CD4-positive, CD25-positive, alpha-beta regulatory T cell (primary cell): ENCODE data around the gene PTPRE. TPM values are rescaled to one million over a fixed set of nuclear protein-coding genes. Genes with fewer than 3 reads are reported as not detected.
A peak's percentile ranks its signal among the peaks of the same experiment; 100 is the strongest.

Experiments used
- ATAC-seq, 2 donors: fragments of 150-1000 bp; cut with Tn5 transposase; one replicate each; pipeline ENCODE4 v1.10.0; 2021; ENCODE audit warnings: low read depth in 2 of 2, moderate number of reproducible peaks in 2 of 2, moderate library complexity in 1 of 2
- DNase-seq, 3 donors: peaks; one replicate each; pipeline versions ENCODE4 v3.0.0 to v3.0.0-alpha.2; 2012 to 2022; ENCODE audit warnings: mixed read lengths in 1 of 3
- H3K27ac ChIP-seq: one replicate; pipeline ENCODE4 v1.7.0; 2013; ENCODE audit warnings: mild to moderate bottlenecking, low read length; ENCODE audit not compliant: insufficient read depth, poor library complexity, severe bottlenecking
- H3K27me3 ChIP-seq: one replicate; pipeline ENCODE4 v1.7.0; 2013; ENCODE audit warnings: low read length; ENCODE audit not compliant: control insufficient read depth, insufficient read depth
- H3K36me3 ChIP-seq: one replicate; pipeline ENCODE4 v1.7.0; 2013; ENCODE audit warnings: mild to moderate bottlenecking, low read length, moderate library complexity; ENCODE audit not compliant: control insufficient read depth, insufficient read depth
- H3K4me1 ChIP-seq: 2 replicates; pipeline ENCODE4 v1.7.0; 2013; ENCODE audit warnings: mild to moderate bottlenecking, low read length; ENCODE audit not compliant: insufficient read depth, control insufficient read depth, poor library complexity, severe bottlenecking
- H3K4me3 ChIP-seq: one replicate; pipeline ENCODE4 v1.7.0; 2013; ENCODE audit warnings: low read depth, mild to moderate bottlenecking, low read length, moderate library complexity
- H3K9me3 ChIP-seq, 2 experiments: 1 replicate in 1 of 2; 2 replicates in 1 of 2; pipeline ENCODE4 v1.7.0; 2013; ENCODE audit warnings: low read length in 2 of 2, mild to moderate bottlenecking in 1 of 2, moderate library complexity in 1 of 2; ENCODE audit not compliant: control insufficient read depth in 2 of 2
- H3K27ac Mint-ChIP-seq, 3 donors: one replicate each; pipeline ENCODE4 v1.8.0; 2020 to 2022; ENCODE audit warnings: mild to moderate bottlenecking in 3 of 3, mixed read lengths in 3 of 3, moderate library complexity in 2 of 3
- H3K27me3 Mint-ChIP-seq: one replicate; pipeline ENCODE4 v1.8.0; 2022; ENCODE audit warnings: mild to moderate bottlenecking, mixed read lengths
- H3K36me3 Mint-ChIP-seq: one replicate; pipeline ENCODE4 v1.8.0; 2020; ENCODE audit warnings: mixed read lengths
- H3K4me1 Mint-ChIP-seq, 4 donors: one replicate each; pipeline ENCODE4 v1.8.0; 2020 to 2022; ENCODE audit warnings: mixed read lengths in 4 of 4, mild to moderate bottlenecking in 1 of 4
- H3K4me3 Mint-ChIP-seq, 4 donors: one replicate each; pipeline ENCODE4 v1.8.0; 2020 to 2022; ENCODE audit warnings: mild to moderate bottlenecking in 4 of 4, mixed read lengths in 4 of 4, moderate library complexity in 3 of 4
- H3K9me3 Mint-ChIP-seq, 7 donors: one replicate each; pipeline ENCODE4 v1.8.0; 2020 to 2022; ENCODE audit warnings: mixed read lengths in 7 of 7, mild to moderate bottlenecking in 3 of 7, moderate library complexity in 2 of 7
- polyA plus RNA-seq, 4 donors: library from polyadenylated mRNA; unstranded; fragments of 300-500 nt; fragmentation: Illumina TruSeq; gene quantifications; one replicate each; pipeline ENCODE4 v1.2.3, GENCODE V29; 2021
- total RNA-seq: library from RNA; stranded (reverse); gene quantifications from one replicate; pipeline ENCODE4 v1.2.3, GENCODE V29; 2022

The PTPRE gene
- total and polyA plus RNA-seq, 5 donors from 2014 or later, result 10.0 to 63.9 (median 13.7) TPM

DNA sequence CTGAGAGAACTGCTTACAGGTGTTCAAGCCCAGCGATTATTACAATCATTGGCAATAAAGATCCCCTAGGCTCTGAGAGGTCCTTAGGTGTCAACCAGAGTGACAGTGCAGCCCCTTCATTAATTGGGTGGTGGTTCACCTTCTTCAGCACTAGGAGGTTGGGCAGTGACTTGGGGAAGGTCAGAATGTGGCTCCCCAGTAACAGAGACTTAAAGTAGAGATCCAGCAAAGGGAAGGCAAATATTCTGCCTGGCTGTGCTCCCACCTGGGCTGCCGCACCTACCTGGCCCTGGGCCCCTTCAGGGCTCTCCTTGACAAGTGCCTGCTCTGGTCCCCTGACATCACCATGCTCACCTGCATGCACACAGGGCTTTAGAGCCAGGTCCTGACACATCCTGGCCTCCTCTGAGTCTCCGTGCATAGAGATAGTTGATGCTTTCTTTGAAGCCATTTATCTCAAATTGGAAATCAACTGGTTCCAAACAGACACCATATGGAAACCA lies 16.0 kb upstream of the PTPRE start:
- Mint-ChIP-seq H3K9me3 (peaks cover 0 to 2% (median 0%) of the 10 kb centered on the region in 7 donors), H3K4me1 (no peaks in the 10 kb centered on the region), H3K27ac (no peak overlapping the region), H3K4me3 (no peak overlapping the region), H3K36me3 (no peaks in the 10 kb centered on the region), H3K27me3 (peaks cover 15% of the 10 kb centered on the region)
- H3K27me3 ChIP-seq, result no peaks in the 10 kb centered on the region
- no peak overlapping the region for H3K27ac ChIP-seq
- H3K4me1 ChIP-seq, result no peaks in the 10 kb centered on the region
- no peaks in the 10 kb centered on the region for H3K36me3 ChIP-seq
- no peak overlapping the region for H3K4me3 ChIP-seq
- no peaks in the 10 kb centered on the region for H3K9me3 ChIP-seq
- DNase-seq, result no peak
- no peak for ATAC-seq

DNA sequence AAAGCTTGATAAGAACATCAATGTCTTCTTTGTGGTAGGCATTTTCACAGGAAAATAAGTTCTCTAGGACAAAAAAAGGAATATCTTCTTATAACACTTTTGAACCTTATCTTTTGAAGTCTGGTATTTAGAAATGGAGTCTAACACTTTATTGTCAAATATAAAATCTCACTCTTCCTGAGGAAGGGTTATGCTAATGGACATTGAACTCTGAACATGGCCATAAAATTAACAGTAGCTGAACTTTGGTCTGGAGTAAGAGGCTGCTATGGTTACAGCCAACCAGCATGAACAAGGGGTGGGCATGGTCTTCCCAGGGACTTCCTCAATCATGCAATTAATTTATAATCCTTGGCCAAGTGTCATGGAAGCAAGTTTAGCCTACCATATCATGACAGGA lies 14.2 kb upstream of the PTPRE start, which contains the start of gene CLRN3:
TSS of gene CLRN3 (minus strand) at position 199 of the 400 bp plus-strand sequence. CDS start at position 42, 157 bp downstream.
- Histone ChIP-seq H3K27me3 (no peaks in the 10 kb centered on the region), H3K9me3 (no peaks in the 10 kb centered on the region), H3K27ac (no peak within 1 kb of the TSS), H3K4me3 (no peak within 1 kb of the TSS), H3K36me3 (no peaks in the 10 kb centered on the region), H3K4me1 (no peaks in the 10 kb centered on the region)
- Mint-ChIP-seq H3K4me1 (no peaks in the 10 kb centered on the region), H3K27me3 (peaks cover 15% of the 10 kb centered on the region), H3K9me3 (peaks cover 0 to 2% (median 0%) of the 10 kb centered on the region in 7 donors), H3K4me3 (no peak within 1 kb of the TSS), H3K36me3 (no peaks in the 10 kb centered on the region), H3K27ac (no peak within 1 kb of the TSS)
- no peak for DNase-seq
- ATAC-seq, result no peak

DNA sequence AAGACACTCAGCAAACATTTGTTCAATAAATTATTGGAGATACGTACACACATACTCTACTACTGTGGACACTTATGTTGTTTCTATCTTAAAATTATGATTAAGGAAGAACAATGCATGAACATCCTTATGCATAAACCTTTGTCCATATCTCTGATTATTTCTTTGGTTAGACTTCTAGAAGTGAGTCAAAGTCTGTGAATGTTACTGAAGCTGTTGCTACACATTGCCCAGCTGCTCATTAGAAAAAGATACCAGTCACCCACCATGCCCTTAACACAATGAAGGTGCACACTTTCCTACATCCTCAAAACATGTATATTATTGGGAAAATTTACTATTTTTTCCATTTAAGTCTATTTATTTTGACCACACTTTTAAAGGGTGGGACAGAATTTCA lies 12.8 kb upstream of the PTPRE start:
- no peak for ATAC-seq

DNA sequence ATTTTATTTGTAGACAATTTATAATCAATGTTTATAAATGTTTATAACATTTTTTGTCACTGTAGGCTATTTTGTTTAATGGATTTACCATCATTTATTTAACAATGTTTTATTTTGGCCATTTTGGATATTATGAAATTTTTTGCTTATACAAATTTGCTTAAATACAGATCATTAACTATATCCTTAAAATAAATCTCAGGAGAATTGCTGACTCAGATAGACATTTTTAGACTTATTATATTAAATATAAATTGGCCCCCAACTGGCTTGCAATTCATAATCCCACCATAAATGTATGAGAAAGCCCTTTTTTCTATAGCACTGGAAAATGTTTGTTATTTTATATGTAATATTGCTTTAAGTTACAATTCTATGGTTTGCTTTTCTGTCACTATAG lies 10.3 kb upstream of the PTPRE start:
- Histone ChIP-seq H3K36me3 (no peaks in the 10 kb centered on the region), H3K4me1 (no peaks in the 10 kb centered on the region), H3K27me3 (peaks cover 21% of the 10 kb centered on the region), H3K9me3 (no peaks in the 10 kb centered on the region), H3K4me3 (no peak overlapping the region), H3K27ac (no peak overlapping the region)
- Mint-ChIP-seq H3K4me1 (peaks cover 0 to 5% (median 0%) of the 10 kb centered on the region in 4 donors), H3K27me3 (peaks cover 42% of the 10 kb centered on the region), H3K9me3 (peaks cover 0 to 8% (median 2%) of the 10 kb centered on the region in 7 donors), H3K4me3 (no peak overlapping the region), H3K36me3 (no peaks in the 10 kb centered on the region), H3K27ac (no peak overlapping the region)
- DNase-seq, result no peak
- no peak for ATAC-seq

More for the DNA sequence above, 12.8 kb upstream of the PTPRE start:
- Mint-ChIP-seq H3K4me3 (no peak overlapping the region), H3K36me3 (no peaks in the 10 kb centered on the region), H3K27me3 (peaks cover 27% of the 10 kb centered on the region), H3K4me1 (peaks cover 0 to 5% (median 0%) of the 10 kb centered on the region in 4 donors), H3K27ac (no peak overlapping the region), H3K9me3 (peaks cover 0 to 8% (median 2%) of the 10 kb centered on the region in 7 donors)
- Histone ChIP-seq H3K9me3 (no peaks in the 10 kb centered on the region), H3K4me1 (no peaks in the 10 kb centered on the region), H3K36me3 (no peaks in the 10 kb centered on the region), H3K27me3 (peaks cover 10% of the 10 kb centered on the region), H3K4me3 (no peak overlapping the region), H3K27ac (no peak overlapping the region)
- DNase-seq, result no peak

DNA sequence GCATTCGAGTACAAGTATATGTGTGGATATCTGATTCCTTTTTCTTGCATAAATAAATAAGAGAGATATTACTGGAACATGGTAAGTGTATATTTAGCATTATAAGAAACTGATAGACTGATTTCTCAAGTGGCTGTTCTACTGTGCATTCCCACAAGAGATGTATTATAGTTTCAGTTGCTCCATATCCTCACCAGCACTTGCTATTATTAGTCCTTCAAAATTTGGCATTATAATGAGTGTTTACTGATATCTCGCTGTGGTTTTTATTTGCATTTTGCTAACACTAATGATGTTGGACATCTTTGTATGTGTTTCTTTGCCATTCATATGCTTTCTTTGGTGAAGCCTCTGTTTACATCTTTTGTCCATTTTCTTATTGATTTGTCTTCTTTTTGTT lies 9.7 kb upstream of the PTPRE start:
- Mint-ChIP-seq H3K36me3 (no peaks in the 10 kb centered on the region), H3K4me3 (no peak overlapping the region), H3K27me3 (peaks cover 42% of the 10 kb centered on the region), H3K9me3 (peaks cover 0 to 8% (median 2%) of the 10 kb centered on the region in 7 donors), H3K27ac (no peak overlapping the region), H3K4me1 (peaks cover 0 to 5% (median 0%) of the 10 kb centered on the region in 4 donors)
- Histone ChIP-seq H3K27ac (no peak overlapping the region), H3K9me3 (no peaks in the 10 kb centered on the region), H3K4me3 (no peak overlapping the region), H3K36me3 (no peaks in the 10 kb centered on the region), H3K4me1 (no peaks in the 10 kb centered on the region), H3K27me3 (peaks cover 21% of the 10 kb centered on the region)
- no peak for DNase-seq
- no peak for ATAC-seq

DNA sequence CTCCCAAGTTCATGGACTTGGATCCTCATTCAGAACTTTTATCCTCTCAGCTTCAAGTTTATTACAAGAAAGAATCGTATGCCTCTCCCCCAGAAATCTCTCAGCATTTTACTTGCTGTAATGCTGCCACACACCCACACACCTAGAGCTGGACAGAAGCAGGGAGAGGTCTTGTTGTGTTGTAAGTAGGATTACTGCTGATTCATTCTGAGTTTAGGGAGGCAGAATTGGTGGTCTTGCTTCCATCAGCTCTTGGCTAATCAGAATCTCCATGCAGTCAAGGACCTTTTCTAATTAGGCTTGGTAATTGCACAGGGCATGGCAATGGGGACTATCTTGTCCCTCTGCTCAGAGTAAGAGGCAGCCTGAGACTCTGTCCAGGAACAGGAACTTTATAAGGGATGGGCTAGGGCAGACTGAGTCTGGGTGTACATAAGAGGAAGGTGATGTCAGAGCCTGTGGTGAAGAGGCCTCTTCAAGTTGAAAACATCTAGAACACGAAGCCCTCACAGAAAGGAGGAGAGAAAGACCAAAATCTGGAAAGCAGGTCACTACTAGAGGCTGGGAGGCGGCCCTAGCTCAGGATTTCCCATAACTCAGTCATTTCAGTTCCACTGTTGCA lies 7.0 kb upstream of the PTPRE start:
- Histone ChIP-seq H3K36me3 (no peaks in the 10 kb centered on the region), H3K27ac (no peak overlapping the region), H3K27me3 (peaks cover 21% of the 10 kb centered on the region), H3K4me1 (no peaks in the 10 kb centered on the region), H3K9me3 (no peaks in the 10 kb centered on the region), H3K4me3 (no peak overlapping the region)
- no peak for ATAC-seq
- Mint-ChIP-seq H3K9me3 (peaks cover 0 to 8% (median 0%) of the 10 kb centered on the region in 7 donors), H3K27ac (no peak overlapping the region), H3K27me3 (peaks cover 53% of the 10 kb centered on the region), H3K36me3 (no peaks in the 10 kb centered on the region), H3K4me3 (no peak overlapping the region), H3K4me1 (peaks cover 0 to 5% (median 0%) of the 10 kb centered on the region in 4 donors)
- peak in 1 of 3 donors; percentile 15 for DNase-seq

DNA sequence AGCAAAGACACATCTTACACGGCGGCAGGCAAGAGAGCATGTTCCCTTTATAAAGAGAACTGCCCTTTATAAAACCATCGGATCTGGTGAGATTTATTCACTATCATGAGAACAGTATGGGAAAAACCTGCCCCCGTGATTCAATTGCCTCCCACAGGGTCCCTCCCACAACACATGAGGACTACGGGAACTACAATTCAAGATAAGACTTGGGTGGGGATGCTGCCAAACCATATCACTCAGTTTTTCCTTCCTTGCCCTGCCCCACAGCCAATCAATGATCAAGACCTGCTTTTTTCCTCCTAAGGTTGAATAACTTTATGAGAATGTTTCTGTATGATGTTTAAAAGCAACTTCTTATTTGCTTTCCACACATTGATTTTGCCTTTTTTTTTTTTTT lies 3.1 kb upstream of the PTPRE start:
- peaks cover 16% of the 10 kb centered on the region for H3K27me3 ChIP-seq
- H3K27me3 Mint-ChIP-seq, result peaks cover 56% of the 10 kb centered on the region
- ATAC-seq, result no peak
- H3K36me3 Mint-ChIP-seq, result no peaks in the 10 kb centered on the region
- H3K36me3 ChIP-seq, result no peaks in the 10 kb centered on the region
- no peak for DNase-seq
- H3K27ac Mint-ChIP-seq, result no peak overlapping the region
- H3K9me3 Mint-ChIP-seq, result peaks cover 0 to 4% (median 0%) of the 10 kb centered on the region in 7 donors
- H3K4me1 ChIP-seq, result peaks cover 10% of the 10 kb centered on the region
- no peak overlapping the region for H3K27ac ChIP-seq
- H3K4me3 ChIP-seq, result no peak overlapping the region
- H3K4me3 Mint-ChIP-seq, result peak overlapping the region in 1 of 4 donors; percentile 25
- no peaks in the 10 kb centered on the region for H3K9me3 ChIP-seq
- no peaks in the 10 kb centered on the region for H3K4me1 Mint-ChIP-seq
